ENCODE measurements around the gene FAM174C. TPM values are rescaled to one million over a fixed set of nuclear protein-coding genes. Genes with fewer than 3 reads are reported as not detected.

FAM174C gene
- total and polyA plus RNA-seq, 10 of the 15 experiments (the other 5 are each of a cell fraction or from before 2014, with no cell fraction given), result 0.89 to 94.6 (median 43.6) TPM

GRCh38 chr19:1241417-1242095 is 33.8 kb upstream of the FAM174C start, which contains the start of gene ATP5F1D (continued):
- TF ChIP-seq, protein P1, sequence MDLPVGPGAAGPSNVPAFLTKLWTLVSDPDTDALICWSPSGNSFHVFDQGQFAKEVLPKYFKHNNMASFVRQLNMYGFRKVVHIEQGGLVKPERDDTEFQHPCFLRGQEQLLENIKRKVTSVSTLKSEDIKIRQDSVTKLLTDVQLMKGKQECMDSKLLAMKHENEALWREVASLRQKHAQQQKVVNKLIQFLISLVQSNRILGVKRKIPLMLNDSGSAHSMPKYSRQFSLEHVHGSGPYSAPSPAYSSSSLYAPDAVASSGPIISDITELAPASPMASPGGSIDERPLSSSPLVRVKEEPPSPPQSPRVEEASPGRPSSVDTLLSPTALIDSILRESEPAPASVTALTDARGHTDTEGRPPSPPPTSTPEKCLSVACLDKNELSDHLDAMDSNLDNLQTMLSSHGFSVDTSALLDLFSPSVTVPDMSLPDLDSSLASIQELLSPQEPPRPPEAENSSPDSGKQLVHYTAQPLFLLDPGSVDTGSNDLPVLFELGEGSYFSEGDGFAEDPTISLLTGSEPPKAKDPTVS (IDR thresholded peaks at IDR 0.05; ENCODE audit: low read depth, low read length), result no peak
- no peak for TF ChIP-seq NFYB (IDR thresholded peaks at IDR 0.05; ENCODE audit: insufficient read depth, low read depth, low read length)
- peak; percentile 78 for TF ChIP-seq MAX (IDR thresholded peaks at IDR 0.05; ENCODE audit: low read depth, low read length)
- 0 out of 2 replicates have a peak, but pooled peaks have one; percentile 84 for TF ChIP-seq STAT1 (conservative IDR thresholded peaks at IDR 0.05)
- TF ChIP-seq RAD21 (IDR thresholded peaks at IDR 0.05; ENCODE audit: insufficient read depth, low read depth, low read length), result no peak
- no peak for TF ChIP-seq MTA3 (IDR thresholded peaks at IDR 0.05; ENCODE audit: borderline replicate concordance, low read length)
- no peak for TF ChIP-seq SPI1 (IDR thresholded peaks at IDR 0.05; ENCODE audit: borderline replicate concordance, insufficient read depth, low read depth, low read length)
- TF ChIP-seq SIX5 (IDR thresholded peaks at IDR 0.05; ENCODE audit: low read depth, low read length, severe bottlenecking), result peak; percentile 97
- no peak for TF ChIP-seq ZBTB11 (CRISPR knock-in tag; IDR thresholded peaks at IDR 0.05)
- 0 out of 2 replicates have a peak, but pooled peaks have one; percentile 7 for TF ChIP-seq TCF3 (IDR thresholded peaks at IDR 0.05; ENCODE audit: borderline replicate concordance, insufficient read depth, low read depth, low read length)
- TF ChIP-seq BCLAF1 (IDR thresholded peaks at IDR 0.05), result 0 out of 2 replicates have a peak, but pooled peaks have one; percentile 23
- TF ChIP-seq SIN3A (IDR thresholded peaks at IDR 0.05; ENCODE audit: low read depth, low read length), result peak; percentile 72; the same call in 1 of the 2 replicates
- 0 out of 2 replicates have a peak, but pooled peaks have one; percentile 16 for TF ChIP-seq HDGF (IDR thresholded peaks at IDR 0.05)
- peak; percentile 82 for TF ChIP-seq BACH1 (IDR thresholded peaks at IDR 0.05; ENCODE audit: borderline replicate concordance)
- TF ChIP-seq SMARCA5 (IDR thresholded peaks at IDR 0.05), result peak; percentile 93
- TF ChIP-seq, protein P2, sequence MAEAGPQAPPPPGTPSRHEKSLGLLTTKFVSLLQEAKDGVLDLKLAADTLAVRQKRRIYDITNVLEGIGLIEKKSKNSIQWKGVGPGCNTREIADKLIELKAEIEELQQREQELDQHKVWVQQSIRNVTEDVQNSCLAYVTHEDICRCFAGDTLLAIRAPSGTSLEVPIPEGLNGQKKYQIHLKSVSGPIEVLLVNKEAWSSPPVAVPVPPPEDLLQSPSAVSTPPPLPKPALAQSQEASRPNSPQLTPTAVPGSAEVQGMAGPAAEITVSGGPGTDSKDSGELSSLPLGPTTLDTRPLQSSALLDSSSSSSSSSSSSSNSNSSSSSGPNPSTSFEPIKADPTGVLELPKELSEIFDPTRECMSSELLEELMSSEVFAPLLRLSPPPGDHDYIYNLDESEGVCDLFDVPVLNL (IDR thresholded peaks at IDR 0.05; ENCODE audit: low read depth, low read length), result no peak
- no peak for TF ChIP-seq EP300 (IDR thresholded peaks at IDR 0.05; ENCODE audit: borderline replicate concordance in 1 of 2, control insufficient read depth in 1 of 2, low read depth in 2 of 2, low read length in 2 of 2)
- no peak for TF ChIP-seq PML (IDR thresholded peaks at IDR 0.05; ENCODE audit: low read length)
- TF ChIP-seq SREBF1 (IDR thresholded peaks at IDR 0.05; ENCODE audit: low read length), result peak; percentile 82
- 0 out of 2 replicates have a peak, but pooled peaks have one; percentile 1 for TF ChIP-seq SMC3 (IDR thresholded peaks at IDR 0.05; ENCODE audit: borderline replicate concordance, low read length)

All from GM12878 (cell line).